Glutamatergic neuron (in vitro differentiated cells): Measurements from ENCODE around the gene AFAP1. TPM values are rescaled to one million over a fixed set of nuclear protein-coding genes. Genes with fewer than 3 reads are reported as not detected.

Experiments used
- DNase-seq: peaks from one replicate; pipeline ENCODE4 v3.0.0; 2022
- H3K27ac Mint-ChIP-seq: one replicate; pipeline ENCODE4 v1.8.0; 2020; ENCODE audit warnings: mild to moderate bottlenecking, mixed read lengths, inconsistent platforms; ENCODE audit not compliant: unreplicated experiment
- H3K27me3 Mint-ChIP-seq: one replicate; pipeline ENCODE4 v1.8.0; 2020; ENCODE audit warnings: mild to moderate bottlenecking, moderate library complexity, mixed read lengths, inconsistent platforms; ENCODE audit not compliant: unreplicated experiment
- H3K36me3 Mint-ChIP-seq: one replicate; pipeline ENCODE4 v1.8.0; 2020; ENCODE audit warnings: mild to moderate bottlenecking, mixed read lengths, inconsistent platforms; ENCODE audit not compliant: unreplicated experiment
- H3K4me1 Mint-ChIP-seq: one replicate; pipeline ENCODE4 v1.8.0; 2020; ENCODE audit warnings: mild to moderate bottlenecking, low read depth, mixed read lengths, inconsistent platforms; ENCODE audit not compliant: unreplicated experiment
- H3K4me3 Mint-ChIP-seq: one replicate; pipeline ENCODE4 v1.8.0; 2020; ENCODE audit warnings: mild to moderate bottlenecking, mixed read lengths, inconsistent platforms; ENCODE audit not compliant: unreplicated experiment
- H3K9me3 Mint-ChIP-seq: one replicate; pipeline ENCODE4 v1.8.0; 2020; ENCODE audit warnings: mild to moderate bottlenecking, moderate library complexity, mixed read lengths, inconsistent platforms; ENCODE audit not compliant: unreplicated experiment
- total RNA-seq: library from RNA; stranded (reverse); fragmentation: NEBNext Ultra II Directional; extraction: Animal tissue kit (Norgen Biotek cat#: 25700); gene quantifications from one replicate; pipeline ENCODE4 v1.2.1, GENCODE V29; 2021; ENCODE audit not compliant: unreplicated experiment
- TF ChIP-seq, protein P1 (sequence below): fragments of 200-600 bp; sonication (generic); IDR thresholded peaks from one replicate; pipeline ENCODE4 v1.5.0; 2021; ENCODE audit not compliant: partially characterized antibody, unreplicated experiment

Gene AFAP1
- total RNA-seq, 1 donor from 2014 or later = 528 TPM

DNA sequence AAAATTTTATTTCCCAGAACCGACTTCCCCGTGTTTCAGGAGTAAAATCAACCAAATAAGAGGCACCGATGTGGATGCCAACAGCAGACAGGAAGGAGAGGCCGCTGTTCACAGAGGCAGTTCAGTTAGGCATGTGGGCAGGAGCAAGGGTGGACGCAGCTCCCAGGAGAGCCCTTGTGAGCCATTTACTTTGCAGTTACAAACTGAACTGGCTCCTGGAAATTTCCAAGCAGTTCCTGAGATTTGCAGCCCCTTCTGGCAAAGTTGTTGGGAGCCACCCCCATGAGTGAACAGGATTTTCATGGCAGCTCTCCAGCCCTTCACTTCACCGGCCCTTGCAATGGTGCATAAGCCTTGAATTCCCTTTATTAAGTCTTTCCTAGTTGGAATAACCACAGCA, 189.1 kb downstream of the AFAP1 start:
- Mint-ChIP-seq H3K27me3 (peaks cover 30% of the 10 kb centered on the region), H3K4me1 (peaks cover 8% of the 10 kb centered on the region), H3K9me3 (peaks cover 28% of the 10 kb centered on the region), H3K36me3 (peaks cover 11% of the 10 kb centered on the region), H3K27ac (no peak overlapping the region), H3K4me3 (no peak overlapping the region)
- TF ChIP-seq, protein P1, sequence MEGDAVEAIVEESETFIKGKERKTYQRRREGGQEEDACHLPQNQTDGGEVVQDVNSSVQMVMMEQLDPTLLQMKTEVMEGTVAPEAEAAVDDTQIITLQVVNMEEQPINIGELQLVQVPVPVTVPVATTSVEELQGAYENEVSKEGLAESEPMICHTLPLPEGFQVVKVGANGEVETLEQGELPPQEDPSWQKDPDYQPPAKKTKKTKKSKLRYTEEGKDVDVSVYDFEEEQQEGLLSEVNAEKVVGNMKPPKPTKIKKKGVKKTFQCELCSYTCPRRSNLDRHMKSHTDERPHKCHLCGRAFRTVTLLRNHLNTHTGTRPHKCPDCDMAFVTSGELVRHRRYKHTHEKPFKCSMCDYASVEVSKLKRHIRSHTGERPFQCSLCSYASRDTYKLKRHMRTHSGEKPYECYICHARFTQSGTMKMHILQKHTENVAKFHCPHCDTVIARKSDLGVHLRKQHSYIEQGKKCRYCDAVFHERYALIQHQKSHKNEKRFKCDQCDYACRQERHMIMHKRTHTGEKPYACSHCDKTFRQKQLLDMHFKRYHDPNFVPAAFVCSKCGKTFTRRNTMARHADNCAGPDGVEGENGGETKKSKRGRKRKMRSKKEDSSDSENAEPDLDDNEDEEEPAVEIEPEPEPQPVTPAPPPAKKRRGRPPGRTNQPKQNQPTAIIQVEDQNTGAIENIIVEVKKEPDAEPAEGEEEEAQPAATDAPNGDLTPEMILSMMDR = no peak
- DNase-seq = no peak

DNA sequence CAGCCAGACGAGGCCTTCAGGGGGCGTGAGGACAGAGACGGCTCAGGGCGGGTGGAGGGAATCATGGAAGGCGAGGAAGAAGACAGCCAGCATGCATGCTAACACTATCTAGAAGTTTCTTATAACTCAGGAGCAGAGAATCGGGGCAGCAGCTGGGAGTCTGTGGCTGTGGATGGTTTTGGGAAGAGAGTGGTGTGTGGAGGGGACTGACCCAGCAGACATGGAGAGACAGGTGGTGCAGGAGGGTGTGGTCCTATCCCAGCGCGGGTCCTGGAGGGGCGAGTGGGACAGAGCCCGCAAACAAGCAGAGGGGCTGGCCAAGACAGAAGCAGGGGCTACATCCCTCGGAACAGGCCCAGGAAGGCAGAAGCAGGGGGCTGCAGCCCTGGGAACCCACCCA, 192.1 kb downstream of the AFAP1 start:
- H3K9me3 Mint-ChIP-seq = peaks cover 14% of the 10 kb centered on the region
- no peak overlapping the region for H3K27ac Mint-ChIP-seq
- peaks cover 11% of the 10 kb centered on the region for H3K36me3 Mint-ChIP-seq
- no peak for DNase-seq
- no peak overlapping the region for H3K4me3 Mint-ChIP-seq
- peaks cover 16% of the 10 kb centered on the region for H3K27me3 Mint-ChIP-seq
- peaks cover 3% of the 10 kb centered on the region for H3K4me1 Mint-ChIP-seq
- TF ChIP-seq, protein P1 = no peak

DNA sequence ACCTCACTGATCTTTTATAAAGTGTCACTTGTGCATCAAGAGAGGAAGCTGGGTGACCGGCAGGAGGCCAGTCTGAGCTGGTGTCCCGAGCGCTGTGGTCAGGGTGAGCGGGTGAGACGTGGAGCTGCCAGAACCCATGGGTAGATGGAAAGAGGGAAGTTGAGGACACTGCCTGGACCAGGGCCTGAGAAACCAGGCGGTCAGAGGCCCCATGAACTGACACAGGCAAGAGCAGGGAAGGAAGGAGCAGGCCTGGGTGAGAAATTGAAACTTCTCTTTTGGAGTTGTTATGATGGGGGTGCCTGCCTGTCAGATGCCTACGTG, 192.6 kb downstream of the AFAP1 start:
- TF ChIP-seq, protein P1 = no peak
- H3K27me3 Mint-ChIP-seq = peaks cover 16% of the 10 kb centered on the region
- DNase-seq = no peak
- peaks cover 11% of the 10 kb centered on the region for H3K36me3 Mint-ChIP-seq
- H3K27ac Mint-ChIP-seq = no peak overlapping the region
- H3K4me1 Mint-ChIP-seq = peaks cover 2% of the 10 kb centered on the region
- H3K9me3 Mint-ChIP-seq = peaks cover 12% of the 10 kb centered on the region
- H3K4me3 Mint-ChIP-seq = no peak overlapping the region

DNA sequence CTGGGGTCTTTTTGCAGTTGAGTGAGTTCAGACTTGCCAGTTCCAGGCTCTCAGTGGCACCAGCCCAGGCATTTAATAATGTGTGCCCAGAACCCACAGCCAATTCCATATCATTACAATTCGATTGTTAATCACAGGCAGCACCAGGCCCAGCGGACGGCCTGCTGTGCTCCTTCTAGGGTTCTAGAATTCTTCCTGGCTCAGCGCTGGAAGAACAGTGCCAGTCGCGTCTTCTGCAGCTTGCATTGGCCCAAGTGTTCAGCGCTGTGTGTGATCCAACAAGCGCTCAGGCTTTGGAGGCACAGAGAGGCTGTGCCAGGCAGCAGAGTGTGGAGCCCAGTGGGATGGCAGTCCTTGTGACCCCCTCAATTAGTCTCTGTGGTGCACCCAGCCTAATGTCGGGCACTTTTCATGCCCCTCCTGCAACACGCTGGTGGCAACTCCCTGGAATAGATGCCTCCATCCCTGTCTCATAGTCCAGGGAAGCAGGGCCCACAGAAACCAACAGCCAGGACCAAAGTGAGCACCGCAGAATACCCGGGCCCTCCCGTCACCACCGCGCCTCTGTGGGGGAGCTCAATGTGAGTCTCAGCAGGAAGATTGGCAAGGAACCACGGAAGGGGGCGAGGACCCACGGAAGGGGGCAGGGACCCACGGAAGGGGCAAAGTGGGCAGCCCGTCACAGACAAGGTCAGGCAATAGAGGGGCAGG, 193.2 kb downstream of the AFAP1 start:
- no peak for DNase-seq
- Mint-ChIP-seq H3K4me3 (no peak overlapping the region), H3K36me3 (peaks cover 11% of the 10 kb centered on the region), H3K27me3 (peaks cover 15% of the 10 kb centered on the region), H3K27ac (no peak overlapping the region), H3K9me3 (peaks cover 8% of the 10 kb centered on the region), H3K4me1 (peaks cover 2% of the 10 kb centered on the region)
- TF ChIP-seq, protein P1 = no peak

DNA sequence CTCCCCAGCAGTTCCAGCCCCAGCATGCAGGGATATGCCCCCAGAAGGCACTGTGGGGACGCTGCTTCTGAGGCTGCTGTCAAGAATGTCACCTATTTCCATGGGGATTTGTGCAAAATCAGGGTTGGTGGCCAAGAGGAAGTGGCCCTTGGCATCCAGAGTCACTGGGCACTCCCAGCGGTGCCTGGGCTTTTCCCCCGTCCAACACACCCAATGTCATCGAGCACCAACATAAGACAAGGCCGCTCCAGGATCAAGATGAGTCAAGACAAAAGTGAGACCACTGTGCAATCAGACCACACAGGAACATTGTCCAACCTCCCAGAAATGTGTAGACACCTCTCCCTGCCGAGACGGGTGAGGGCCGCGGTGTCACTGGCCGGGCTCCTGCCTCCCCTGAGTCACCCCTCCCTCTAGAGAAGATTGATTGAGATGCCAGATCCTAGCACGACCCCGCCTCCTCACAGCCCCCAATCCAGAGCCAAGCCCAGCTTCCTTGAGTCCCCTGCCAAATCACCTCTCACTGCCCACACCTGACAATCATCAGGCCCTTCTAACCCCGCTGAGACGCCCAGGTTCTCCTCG, 194.3 kb downstream of the AFAP1 start:
- Mint-ChIP-seq H3K4me3 (no peak overlapping the region), H3K27ac (no peak overlapping the region), H3K4me1 (peaks cover 1% of the 10 kb centered on the region), H3K36me3 (peaks cover 11% of the 10 kb centered on the region), H3K27me3 (peaks cover 13% of the 10 kb centered on the region), H3K9me3 (peaks cover 7% of the 10 kb centered on the region)
- TF ChIP-seq, protein P1 = no peak
- no peak for DNase-seq
